OCI-LY7 (cell line): ENCODE measurements around the gene GHITM. TPM values are rescaled to one million over a fixed set of nuclear protein-coding genes. Genes with fewer than 3 reads are reported as not detected.
A peak's percentile ranks its signal among the peaks of the same experiment; 100 is the strongest.
"Not testable (repeated sequence)": the region's sequence is repeated elsewhere in the genome, so short reads cannot be mapped to it uniquely, and the experiment has no call there.

Experiments
- BruUV-seq: library from RNA; stranded (reverse); fragments of 400-500 nt; replicated peaks from 2 replicates; lab custom pipeline; 2021; lab: Mats Ljungman, UMichigan
- CTCF ChIA-PET: fragments of 300-600 bp; sonication (Branson Sonifier 250); formaldehyde crosslinking; loops from one replicate; lab custom pipeline; 2022; ENCODE audit warnings: antibody characterized with exemption; ENCODE audit not compliant: unreplicated experiment; lab: Charles Lee
- POLR2A ChIA-PET: fragments of 300-600 bp; sonication (Branson Sonifier 250); formaldehyde crosslinking; loops from one replicate; lab custom pipeline; 2022; ENCODE audit warnings: antibody characterized with exemption; lab: Charles Lee
- DNase-seq: peaks from one replicate; pipeline ENCODE4 v3.0.0-alpha.2; 2015; ENCODE audit warnings: low spot score
- H2AFZ ChIP-seq: fragments of 200-600 bp; sonication (generic), shearing (Covaris generic); 2 replicates; pipeline ENCODE4 v1.6.1; 2014; ENCODE audit warnings: mild to moderate bottlenecking, antibody characterized with exemption, low read length, moderate library complexity
- H3K27ac ChIP-seq: fragments of 200-600 bp; sonication (generic); 2 replicates; pipeline ENCODE4 v1.5.1; 2014; ENCODE audit warnings: mixed run types, low read depth, mild to moderate bottlenecking, moderate library complexity, low read length, inconsistent platforms; ENCODE audit not compliant: poor library complexity, severe bottlenecking
- H3K36me3 ChIP-seq: fragments of 200-600 bp; sonication (generic); 2 replicates; pipeline ENCODE4 v1.6.1; 2014; ENCODE audit warnings: mild to moderate bottlenecking, antibody characterized with exemption, low read length, moderate library complexity, mixed read lengths; ENCODE audit not compliant: insufficient read depth
- H3K4me1 ChIP-seq: fragments of 200-600 bp; sonication (generic); 2 replicates; pipeline ENCODE4 v1.5.1; 2014; ENCODE audit warnings: mild to moderate bottlenecking, low read length; ENCODE audit not compliant: insufficient read depth, poor library complexity, severe bottlenecking
- H3K4me2 ChIP-seq: fragments of 200-600 bp; sonication (generic); 2 replicates; pipeline ENCODE4 v1.6.1; 2014; ENCODE audit warnings: mild to moderate bottlenecking, low read length
- H3K4me3 ChIP-seq: fragments of 200-600 bp; sonication (generic); 2 replicates; pipeline ENCODE4 v1.5.1; 2014; ENCODE audit warnings: mild to moderate bottlenecking, low read depth, low read length; ENCODE audit not compliant: poor library complexity, severe bottlenecking
- H3K79me2 ChIP-seq: fragments of 200-600 bp; sonication (generic); 2 replicates; pipeline ENCODE4 v1.6.1; 2016; ENCODE audit warnings: low read depth, mild to moderate bottlenecking, low read length, moderate library complexity, mixed read lengths; ENCODE audit not compliant: insufficient read depth
- H3K9me2 ChIP-seq: fragments of 200-600 bp; sonication (generic); 2 replicates; pipeline ENCODE4 v1.6.1; 2016; ENCODE audit warnings: mild to moderate bottlenecking, low read length, mixed read lengths; ENCODE audit not compliant: insufficient read depth
- H3K9me3 ChIP-seq: fragments of 200-600 bp; sonication (generic); 2 replicates; pipeline ENCODE4 v1.6.1; 2014; ENCODE audit warnings: mild to moderate bottlenecking, mixed run types, low read length, mixed read lengths
- H4K20me1 ChIP-seq: fragments of 200-600 bp; sonication (generic); 2 replicates; pipeline ENCODE4 v1.6.1; 2014; ENCODE audit warnings: mild to moderate bottlenecking, antibody characterized with exemption, low read length, moderate library complexity, mixed read lengths; ENCODE audit not compliant: insufficient read depth
- EZH2phosphoT487 ChIP-seq: fragments of 200-600 bp; sonication (generic); IDR thresholded peaks from 2 replicates; pipeline ENCODE4 v1.6.1; 2018; ENCODE audit warnings: low read depth, borderline replicate concordance, mild to moderate bottlenecking, mixed run types, antibody characterized with exemption, low read length, moderate library complexity, mixed read lengths
- intact Hi-C: fragments of 100-400 bp; cut with micrococcal nuclease; formaldehyde crosslinking; loops from one replicate; pipeline ENCODE4 v1.10.0; 2022; ENCODE audit not compliant: unreplicated experiment
- total RNA-seq, 2 experiments: library from RNA; depleted of rRNA in 1 of 2; stranded (reverse); fragments of >200 nt in 1 of 2; shearing (Covaris generic) in 1 of 2; gene quantifications; 2 replicates each; pipeline ENCODE4 v1.2.3, GENCODE V29; 2014 to 2022
- TF ChIP-seq, protein P1 (sequence below): fragments of 200-600 bp; sonication (generic); conservative IDR thresholded peaks from 2 replicates; pipeline ENCODE4 v1.5.1; 2014; ENCODE audit warnings: mild to moderate bottlenecking, antibody characterized with exemption, low read length, moderate library complexity, mixed read lengths

Gene GHITM
- total RNA-seq, 2 experiments from 2014 or later: 103 to 132 TPM

DNA sequence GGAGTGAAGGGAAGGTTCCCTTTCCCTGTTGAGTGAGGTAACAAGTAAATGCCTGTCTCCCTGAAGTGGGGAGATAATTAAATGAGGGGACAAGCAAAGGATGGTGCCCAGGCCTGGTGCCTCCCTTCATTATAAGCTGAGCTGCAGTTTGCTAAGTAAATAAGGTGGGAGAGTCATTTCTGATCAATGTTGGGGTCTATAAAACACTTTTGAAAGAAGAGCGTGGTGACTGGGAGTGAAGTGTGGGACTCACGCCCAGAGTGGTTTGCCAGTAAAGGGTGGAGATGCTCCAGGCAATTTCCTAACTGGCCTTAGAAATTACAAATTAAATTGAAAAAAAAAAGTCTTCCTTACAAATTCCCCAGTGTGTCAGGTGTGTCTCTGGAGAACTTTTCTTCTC, 24.7 kb downstream of the GHITM start:
- peak overlapping the region; percentile 31 for H3K4me2 ChIP-seq
- peak overlapping the region; percentile 38; the same call in 1 of the 2 replicates for H2AFZ ChIP-seq
- intact Hi-C loops: no loop called here
- ChIA-PET CTCF (no interaction called here), POLR2A (interaction anchor here (1.7 kb wide), 1 partner anchor 23 kb away, joined by 6 read pairs; no protein-coding TSS in a partner anchor)
- no peaks in the 10 kb centered on the region for H3K9me2 ChIP-seq
- peak overlapping the region; percentile 33 for H3K27ac ChIP-seq
- no peaks in the 10 kb centered on the region for H3K36me3 ChIP-seq
- DNase-seq: no peak
- BruUV-seq: no TSS peak
- H3K4me1 ChIP-seq: peaks cover 20% of the 10 kb centered on the region
- no peaks in the 10 kb centered on the region for H3K79me2 ChIP-seq
- H4K20me1 ChIP-seq: no peaks in the 10 kb centered on the region
- no peaks in the 10 kb centered on the region for H3K9me3 ChIP-seq
- no peak overlapping the region for H3K4me3 ChIP-seq
- TF ChIP-seq, protein P1, sequence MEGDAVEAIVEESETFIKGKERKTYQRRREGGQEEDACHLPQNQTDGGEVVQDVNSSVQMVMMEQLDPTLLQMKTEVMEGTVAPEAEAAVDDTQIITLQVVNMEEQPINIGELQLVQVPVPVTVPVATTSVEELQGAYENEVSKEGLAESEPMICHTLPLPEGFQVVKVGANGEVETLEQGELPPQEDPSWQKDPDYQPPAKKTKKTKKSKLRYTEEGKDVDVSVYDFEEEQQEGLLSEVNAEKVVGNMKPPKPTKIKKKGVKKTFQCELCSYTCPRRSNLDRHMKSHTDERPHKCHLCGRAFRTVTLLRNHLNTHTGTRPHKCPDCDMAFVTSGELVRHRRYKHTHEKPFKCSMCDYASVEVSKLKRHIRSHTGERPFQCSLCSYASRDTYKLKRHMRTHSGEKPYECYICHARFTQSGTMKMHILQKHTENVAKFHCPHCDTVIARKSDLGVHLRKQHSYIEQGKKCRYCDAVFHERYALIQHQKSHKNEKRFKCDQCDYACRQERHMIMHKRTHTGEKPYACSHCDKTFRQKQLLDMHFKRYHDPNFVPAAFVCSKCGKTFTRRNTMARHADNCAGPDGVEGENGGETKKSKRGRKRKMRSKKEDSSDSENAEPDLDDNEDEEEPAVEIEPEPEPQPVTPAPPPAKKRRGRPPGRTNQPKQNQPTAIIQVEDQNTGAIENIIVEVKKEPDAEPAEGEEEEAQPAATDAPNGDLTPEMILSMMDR: no peak
- TF ChIP-seq EZH2phosphoT487: no peak

DNA sequence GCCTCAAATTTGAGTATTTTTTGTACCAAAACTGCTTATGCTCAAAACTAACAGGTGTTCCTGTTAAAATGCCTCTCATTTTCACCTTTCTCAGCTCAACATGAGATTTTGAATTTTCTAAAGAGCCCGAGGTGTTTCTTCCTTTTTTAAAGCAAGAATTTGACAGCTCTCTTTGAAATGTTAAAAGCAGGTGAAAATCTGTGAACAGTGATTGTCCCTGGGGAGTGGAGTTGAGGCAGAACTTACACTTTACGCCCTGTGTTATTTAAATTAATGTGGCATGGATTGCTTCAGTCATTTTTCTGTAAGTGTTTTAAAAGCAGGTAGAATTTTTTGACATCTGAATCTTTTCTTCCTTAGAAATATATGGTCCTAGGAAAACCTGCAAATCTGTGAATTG, 25.1 kb downstream of the GHITM start:
- H3K36me3 ChIP-seq: no peaks in the 10 kb centered on the region
- TF ChIP-seq EZH2phosphoT487: no peak
- TF ChIP-seq, protein P1: no peak
- intact Hi-C loops: no loop called here
- BruUV-seq: no TSS peak
- peak; percentile 53 for DNase-seq
- H3K27ac ChIP-seq: peak overlapping the region; percentile 33
- CTCF ChIA-PET: no interaction called here
- no peak overlapping the region for H3K4me3 ChIP-seq
- H3K4me2 ChIP-seq: peak overlapping the region; percentile 31
- H3K4me1 ChIP-seq: peaks cover 20% of the 10 kb centered on the region
- no peaks in the 10 kb centered on the region for H3K9me2 ChIP-seq
- H3K9me3 ChIP-seq: no peaks in the 10 kb centered on the region
- H4K20me1 ChIP-seq: no peaks in the 10 kb centered on the region
- H2AFZ ChIP-seq: peak overlapping the region; percentile 38; the same call in 1 of the 2 replicates
- POLR2A ChIA-PET: no interaction called here
- no peaks in the 10 kb centered on the region for H3K79me2 ChIP-seq

DNA sequence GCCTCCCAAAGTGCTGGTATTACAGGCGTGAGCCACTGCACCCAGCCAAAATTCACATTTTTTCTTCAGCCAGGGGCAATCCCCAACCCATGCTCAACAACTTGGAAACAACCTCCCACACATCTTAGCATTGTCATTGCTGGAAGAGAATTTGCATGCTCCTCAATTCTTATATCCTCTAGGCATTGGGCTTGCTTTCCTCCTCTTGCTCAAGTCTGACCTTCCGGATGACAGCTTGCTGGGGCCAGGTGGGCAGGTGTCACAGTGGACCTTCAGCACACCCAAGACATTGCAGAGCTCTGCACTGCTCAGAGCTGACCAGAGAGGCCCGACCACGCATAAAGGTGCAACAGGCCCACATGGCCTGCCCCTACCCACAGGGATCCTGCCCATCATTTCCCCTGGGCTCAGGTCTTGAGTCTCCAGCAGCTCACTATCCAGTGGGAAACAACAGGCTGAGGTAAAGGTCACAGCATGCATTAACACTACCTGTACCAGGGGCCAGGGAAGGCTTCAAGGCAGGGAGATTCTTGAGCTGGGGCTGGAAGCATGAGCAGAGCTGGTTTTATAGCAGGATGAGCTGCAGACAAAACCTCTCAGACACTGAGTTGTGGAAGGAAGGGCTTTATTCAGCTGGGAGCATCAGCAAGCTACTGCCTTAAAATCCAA, 27.4 kb downstream of the GHITM start:
- POLR2A ChIA-PET: no interaction called here
- CTCF ChIA-PET: interaction anchor here (0.8 to 0.9 kb wide), 2 partner anchors 36 to 39 kb away, joined by 3 to 4 read pairs; no protein-coding TSS in a partner anchor
- H3K4me3 ChIP-seq: no peak overlapping the region
- peaks cover 22% of the 10 kb centered on the region for H3K4me1 ChIP-seq
- H3K79me2 ChIP-seq: no peaks in the 10 kb centered on the region
- no peak for DNase-seq
- no TSS peak for BruUV-seq
- no peaks in the 10 kb centered on the region for H4K20me1 ChIP-seq
- TF ChIP-seq, protein P1: no peak
- TF ChIP-seq EZH2phosphoT487: no peak
- H3K4me2 ChIP-seq: no peak overlapping the region
- H2AFZ ChIP-seq: no peak overlapping the region
- H3K9me2 ChIP-seq: no peaks in the 10 kb centered on the region
- no peaks in the 10 kb centered on the region for H3K9me3 ChIP-seq
- H3K27ac ChIP-seq: no peak overlapping the region
- H3K36me3 ChIP-seq: no peaks in the 10 kb centered on the region
- intact Hi-C loops: no loop called here

DNA sequence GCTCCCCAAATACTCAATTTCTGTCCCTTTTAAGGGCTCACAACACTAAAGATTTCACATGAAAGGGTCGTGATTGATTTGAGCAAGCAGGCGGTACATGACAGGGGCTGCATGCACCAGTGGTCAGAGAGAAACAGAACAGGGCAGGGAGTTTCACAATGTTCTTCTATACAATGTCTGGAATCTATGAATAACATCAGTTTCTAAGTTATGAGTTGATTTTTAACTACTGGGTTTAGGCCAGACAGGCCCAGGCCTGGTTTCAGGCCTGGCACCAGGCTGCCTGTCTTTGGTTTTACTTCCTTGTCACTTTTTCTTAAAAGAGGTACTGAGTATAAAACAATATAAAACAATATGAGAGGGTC, 28.0 kb downstream of the GHITM start:
- H3K79me2 ChIP-seq, H4K20me1 ChIP-seq, intact Hi-C loops, H2AFZ ChIP-seq, H3K27ac ChIP-seq, DNase-seq, H3K4me3 ChIP-seq, H3K9me3 ChIP-seq, POLR2A ChIA-PET, H3K4me2 ChIP-seq, BruUV-seq, H3K36me3 ChIP-seq, H3K9me2 ChIP-seq: not testable (repeated sequence)
- H3K4me1 ChIP-seq: peaks cover 27% of the 10 kb centered on the region
- CTCF ChIA-PET: interaction anchor here (0.8 to 0.9 kb wide), 2 partner anchors 35 to 38 kb away, joined by 3 to 4 read pairs; no protein-coding TSS in a partner anchor
